Esophagus mucosa (tissue), 1 donor: Measurements from ENCODE around the gene PRXL2C. TPM values are rescaled to one million over a fixed set of nuclear protein-coding genes. Genes with fewer than 3 reads are reported as not detected.
"Not testable (repeated sequence)": the region's sequence is repeated elsewhere in the genome, so short reads cannot be mapped to it uniquely, and the experiment has no call there.

Experiments
- ATAC-seq: fragments of 200-7000 bp; cut with Tn5 transposase; one replicate; pipeline ENCODE4 v1.9.1; 2020
- total RNA-seq: library from RNA; stranded (reverse); gene quantifications from one replicate; pipeline ENCODE4 v1.2.4, GENCODE V29; 2023
- donor health status: DM: yes; HTN: yes; CAD: no.

PRXL2C gene
- total RNA-seq, 1 donor from 2014 or later = 5.8 TPM

- no peak for ATAC-seq
These were observed 8.8 kb downstream of the PRXL2C start for GRCh38 chr9:96646081-96646991.

GRCh38 chr9:96644137-96644536 is 11.0 kb downstream of the PRXL2C start:
- no peak for ATAC-seq

GRCh38 chr9:96641514-96641913 is 13.6 kb downstream of the PRXL2C start:
- ATAC-seq = no peak

GRCh38 chr9:96638606-96639364 is 16.3 kb downstream of the PRXL2C start:
- ATAC-seq = no peak

- ATAC-seq = no peak
These were observed 18.7 kb downstream of the PRXL2C start for GRCh38 chr9:96636368-96636767.

GRCh38 chr9:96633579-96633978 is 21.5 kb downstream of the PRXL2C start:
- not testable (repeated sequence) for ATAC-seq

- peak; percentile 54 for ATAC-seq
These were observed 28.2 kb downstream of the PRXL2C start for GRCh38 chr9:96626912-96627311.

GRCh38 chr9:96621618-96622017 is 33.5 kb downstream of the PRXL2C start:
- no peak for ATAC-seq

- ATAC-seq = no peak
These were observed 34.3 kb downstream of the PRXL2C start for GRCh38 chr9:96620832-96621269.

GRCh38 chr9:96620181-96620514 is 35.0 kb downstream of the PRXL2C start:
- no peak for ATAC-seq

GRCh38 chr9:96619491-96620180 is 35.5 kb downstream of the PRXL2C start, which contains the start of gene CDC14B:
TSS of gene CDC14B (minus strand) at chr9:96619843. CDS start at chr9:96619378, 465 bp downstream.
- ATAC-seq = peak; percentile 69

GRCh38 chr9:96619124-96619465 is 36.0 kb downstream of the PRXL2C start:
- peak; percentile 16 for ATAC-seq

GRCh38 chr9:96618209-96619123 is 36.7 kb downstream of the PRXL2C start:
- peak; percentile 82 for ATAC-seq

GRCh38 chr9:96617439-96618185 is 37.5 kb downstream of the PRXL2C start:
- ATAC-seq = no peak

GRCh38 chr9:96616817-96617438 is 38.2 kb downstream of the PRXL2C start:
- no peak for ATAC-seq

GRCh38 chr9:96615411-96615810 is 39.7 kb downstream of the PRXL2C start:
- ATAC-seq = no peak

- not testable (repeated sequence) for ATAC-seq
These were observed 40.5 kb downstream of the PRXL2C start for GRCh38 chr9:96614664-96615063.

GRCh38 chr9:96612966-96613589 is 42.0 kb downstream of the PRXL2C start:
- no peak for ATAC-seq

- ATAC-seq = peak; percentile 89
These were observed 42.8 kb downstream of the PRXL2C start for GRCh38 chr9:96612105-96612965.
